Measurements from ENCODE around the gene CNTNAP4. TPM values are rescaled to one million over a fixed set of nuclear protein-coding genes. Genes with fewer than 3 reads are reported as not detected.

Gene CNTNAP4
- polyA plus RNA-seq, 1 donor (not counting 4 experiments of a cell fraction or from before 2014, with no cell fraction given): 0.08 TPM

- no peak overlapping the region for H2AFZ ChIP-seq (ENCODE audit: control insufficient read depth, low read length)
- H3K27me3 ChIP-seq (ENCODE audit: control insufficient read depth, extremely low read depth, insufficient read depth, low read length): no peaks in the 10 kb centered on the region
- H3K27ac ChIP-seq (ENCODE audit: control insufficient read depth, insufficient read depth, low read length): no peak overlapping the region
- dilution Hi-C loops (cut with MboI; ENCODE audit: extremely low pct_ligation_motif_present, low sequenced_read_pairs): no loop called here
- no peak for FAIRE-seq
- H3K79me2 ChIP-seq (ENCODE audit: control insufficient read depth, insufficient read depth, low read length): no peaks in the 10 kb centered on the region
- H3K9me1 ChIP-seq (ENCODE audit: control insufficient read depth, extremely low read depth, insufficient read depth, low read length): no peaks in the 10 kb centered on the region
- H3K36me3 ChIP-seq (ENCODE audit: control insufficient read depth in 2 of 2, extremely low read depth in 1 of 2, insufficient read depth in 2 of 2, low read length in 2 of 2): no peaks in the 10 kb centered on the region
- no peak overlapping the region for H3K4me3 ChIP-seq (ENCODE audit: control insufficient read depth in 2 of 3, extremely low read depth in 1 of 3, insufficient read depth in 2 of 3, low read depth in 1 of 3, low read length in 3 of 3)
- H3K9me3 ChIP-seq (ENCODE audit: control insufficient read depth, low read depth, low read length): no peaks in the 10 kb centered on the region
- no peaks in the 10 kb centered on the region for H4K20me1 ChIP-seq (ENCODE audit: control insufficient read depth, extremely low read depth, insufficient read depth, low read length)
- no peak for DNase-seq (ENCODE audit: low read depth, low spot score)
- H3K4me1 ChIP-seq (ENCODE audit: control insufficient read depth, extremely low read depth, insufficient read depth, low read length): no peaks in the 10 kb centered on the region
- no peak overlapping the region for H3K4me2 ChIP-seq (ENCODE audit: control insufficient read depth, extremely low read depth, insufficient read depth, low read depth, low read length)
- H3K9ac ChIP-seq (ENCODE audit: control insufficient read depth, extremely low read depth, insufficient read depth, low read length): no peak overlapping the region
- TF ChIP-seq CTCF (optimal IDR thresholded peaks at IDR 0.05 in 1 of 3, IDR thresholded peaks at IDR 0.05 in 1 of 3, conservative IDR thresholded peaks at IDR 0.05 in 1 of 3; ENCODE audit: extremely low read depth in 1 of 3, insufficient read depth in 2 of 3, low read length in 3 of 3) (no peak), EZH2 (IDR thresholded peaks at IDR 0.05; ENCODE audit: low read length) (no peak)
Measured at GRCh38 chr16:76421571-76421970, 144.4 kb downstream of the CNTNAP4 start.

GRCh38 chr16:76428858-76429257 is 151.7 kb downstream of the CNTNAP4 start:
- Histone ChIP-seq H3K79me2 (ENCODE audit: control insufficient read depth, insufficient read depth, low read length) (no peaks in the 10 kb centered on the region), H4K20me1 (ENCODE audit: control insufficient read depth, extremely low read depth, insufficient read depth, low read length) (no peaks in the 10 kb centered on the region), H2AFZ (ENCODE audit: control insufficient read depth, low read length) (no peak overlapping the region), H3K4me1 (ENCODE audit: control insufficient read depth, extremely low read depth, insufficient read depth, low read length) (no peaks in the 10 kb centered on the region), H3K4me2 (ENCODE audit: control insufficient read depth, extremely low read depth, insufficient read depth, low read depth, low read length) (no peak overlapping the region), H3K27me3 (ENCODE audit: control insufficient read depth, extremely low read depth, insufficient read depth, low read length) (no peaks in the 10 kb centered on the region), H3K9ac (ENCODE audit: control insufficient read depth, extremely low read depth, insufficient read depth, low read length) (no peak overlapping the region), H3K27ac (ENCODE audit: control insufficient read depth, insufficient read depth, low read length) (no peak overlapping the region), H3K4me3 (ENCODE audit: control insufficient read depth in 2 of 3, extremely low read depth in 1 of 3, insufficient read depth in 2 of 3, low read depth in 1 of 3, low read length in 3 of 3) (no peak overlapping the region), H3K9me1 (ENCODE audit: control insufficient read depth, extremely low read depth, insufficient read depth, low read length) (no peaks in the 10 kb centered on the region), H3K9me3 (ENCODE audit: control insufficient read depth, low read depth, low read length) (peaks cover 2% of the 10 kb centered on the region), H3K36me3 (ENCODE audit: control insufficient read depth in 2 of 2, extremely low read depth in 1 of 2, insufficient read depth in 2 of 2, low read length in 2 of 2) (no peaks in the 10 kb centered on the region)
- no peak for TF ChIP-seq CTCF (optimal IDR thresholded peaks at IDR 0.05 in 1 of 3, IDR thresholded peaks at IDR 0.05 in 1 of 3, conservative IDR thresholded peaks at IDR 0.05 in 1 of 3; ENCODE audit: extremely low read depth in 1 of 3, insufficient read depth in 2 of 3, low read length in 3 of 3)
- TF ChIP-seq EZH2 (IDR thresholded peaks at IDR 0.05; ENCODE audit: low read length): no peak
- FAIRE-seq: no peak
- no peak for DNase-seq (ENCODE audit: low read depth, low spot score)
- dilution Hi-C loops (cut with MboI; ENCODE audit: extremely low pct_ligation_motif_present, low sequenced_read_pairs): no loop called here

Data from keratinocyte (primary cell).